IMR-90 (cell line): Measurements from ENCODE around the gene NRIP1. TPM values are rescaled to one million over a fixed set of nuclear protein-coding genes. Genes with fewer than 3 reads are reported as not detected.

Source experiments
- ATAC-seq: fragments of 200-7000 bp; cut with Tn5 transposase; 2 replicates; pipeline ENCODE4 v1.9.1; 2020; ENCODE audit warnings: low read depth, mild to moderate bottlenecking, moderate library complexity
- BruUV-seq: library from RNA; stranded (reverse); fragments of 400-500 nt; replicated peaks from 2 replicates; lab custom pipeline; 2021; lab: Mats Ljungman, UMichigan
- CTCF ChIA-PET: fragments of 300-600 bp; formaldehyde crosslinking; extraction: SDS; loops from one replicate; lab custom pipeline; 2021; ENCODE audit warnings: antibody characterized with exemption; lab: Yijun Ruan, JAX
- POLR2A ChIA-PET: fragments of 300-600 bp; sonication (Branson Sonifier 250); formaldehyde crosslinking; loops from one replicate; lab custom pipeline; 2022; ENCODE audit warnings: antibody characterized with exemption; ENCODE audit not compliant: unreplicated experiment; lab: Charles Lee
- DNase-seq: peaks from one replicate; pipeline ENCODE4 v3.0.0; 2013
- H2AFZ ChIP-seq: replicated peaks from 2 replicates; pipeline ENCODE3; 2013; ENCODE audit warnings: low read length, mild to moderate bottlenecking; ENCODE audit not compliant: poor library complexity
- H2AK5ac ChIP-seq: 2 replicates; pipeline ENCODE4 v1.6.1; 2013; ENCODE audit warnings: low read depth, low read length, inconsistent platforms
- H2AK9ac ChIP-seq: replicated peaks from 2 replicates; pipeline ENCODE3; 2013; ENCODE audit warnings: mild to moderate bottlenecking, low read depth, low read length, moderate library complexity; ENCODE audit not compliant: poor library complexity
- H2BK120ac ChIP-seq: 2 replicates; pipeline ENCODE4 v1.6.1; 2013; ENCODE audit warnings: low read depth, low read length, inconsistent platforms
- H2BK15ac ChIP-seq: 3 replicates; pipeline ENCODE4 v1.6.1; 2013; ENCODE audit warnings: low read depth, low read length, inconsistent platforms
- H2BK20ac ChIP-seq: 2 replicates; pipeline ENCODE4 v1.6.1; 2013; ENCODE audit warnings: low read depth, mild to moderate bottlenecking, inconsistent platforms, low read length, moderate library complexity
- H2BK5ac ChIP-seq: 2 replicates; pipeline ENCODE4 v1.6.1; 2013; ENCODE audit warnings: mild to moderate bottlenecking, low read depth, low read length, inconsistent platforms; ENCODE audit not compliant: poor library complexity, severe bottlenecking
- H3K14ac ChIP-seq: replicated peaks from 2 replicates; pipeline ENCODE4 v1.6.1; 2013; ENCODE audit warnings: low read depth, low read length, inconsistent platforms
- H3K18ac ChIP-seq: 2 replicates; pipeline ENCODE4 v1.6.1; 2013; ENCODE audit warnings: low read depth, low read length, control low read depth
- H3K23ac ChIP-seq: 2 replicates; pipeline ENCODE4 v1.6.1; 2013; ENCODE audit warnings: low read depth, low read length, inconsistent platforms
- H3K27ac ChIP-seq: 2 replicates; pipeline ENCODE4 v1.5.1; 2013; ENCODE audit warnings: mild to moderate bottlenecking, control low read depth, low read length; ENCODE audit not compliant: insufficient read depth
- H3K27me3 ChIP-seq: 2 replicates; pipeline ENCODE4 v1.6.1; 2013; ENCODE audit warnings: low read length; ENCODE audit not compliant: control insufficient read depth, insufficient read depth
- H3K36me3 ChIP-seq: 2 replicates; pipeline ENCODE4 v1.6.1; 2013; ENCODE audit warnings: low read length, mixed read lengths; ENCODE audit not compliant: control insufficient read depth, insufficient read depth
- H3K4ac ChIP-seq: 2 replicates; pipeline ENCODE4 v1.6.1; 2013; ENCODE audit warnings: low read depth, low read length, inconsistent platforms
- H3K4me1 ChIP-seq: 2 replicates; pipeline ENCODE4 v1.6.1; 2013; ENCODE audit warnings: low read length, mixed read lengths; ENCODE audit not compliant: control insufficient read depth, insufficient read depth
- H3K4me2 ChIP-seq: 2 replicates; pipeline ENCODE4 v1.6.1; 2013; ENCODE audit warnings: low read depth, mild to moderate bottlenecking, control low read depth, low read length, moderate library complexity
- H3K4me3 ChIP-seq: 2 replicates; pipeline ENCODE4 v1.5.1; 2013; ENCODE audit warnings: low read depth, mild to moderate bottlenecking, control low read depth, low read length, moderate library complexity; ENCODE audit not compliant: insufficient read depth
- H3K56ac ChIP-seq: 2 replicates; pipeline ENCODE4 v1.6.1; 2013; ENCODE audit warnings: low read length, inconsistent platforms; ENCODE audit not compliant: insufficient read depth; ENCODE audit errors: extremely low read depth
- H3K79me1 ChIP-seq, 2 experiments: 2 replicates each; pipeline ENCODE4 v1.6.1; 2013; ENCODE audit warnings: low read length in 2 of 2, inconsistent platforms in 1 of 2, low read depth in 1 of 2
- H3K9ac ChIP-seq: 2 replicates; pipeline ENCODE4 v1.6.1; 2013; ENCODE audit warnings: low read depth, low read length, control low read depth
- H3K9me1 ChIP-seq: 2 replicates; pipeline ENCODE4 v1.6.1; 2013; ENCODE audit warnings: low read length, inconsistent platforms; ENCODE audit not compliant: insufficient read depth
- H3K9me3 ChIP-seq: 2 replicates; pipeline ENCODE4 v1.6.1; 2013; ENCODE audit warnings: low read length; ENCODE audit not compliant: control insufficient read depth, insufficient read depth
- H4K20me1 ChIP-seq: 2 replicates; pipeline ENCODE4 v1.6.1; 2013; ENCODE audit warnings: low read length, inconsistent platforms; ENCODE audit not compliant: insufficient read depth
- H4K5ac ChIP-seq: 2 replicates; pipeline ENCODE4 v1.6.1; 2013; ENCODE audit warnings: mild to moderate bottlenecking, low read depth, low read length, control low read depth
- H4K8ac ChIP-seq, 2 experiments: 2 replicates each; pipeline ENCODE4 v1.6.1; 2013; ENCODE audit warnings: low read depth in 2 of 2, low read length in 2 of 2, control low read depth in 1 of 2, inconsistent platforms in 1 of 2
- H4K91ac ChIP-seq: 2 replicates; pipeline ENCODE4 v1.6.1; 2013; ENCODE audit warnings: low read depth, low read length, inconsistent platforms; ENCODE audit not compliant: insufficient read depth
- RFX5 ChIP-seq: IDR thresholded peaks from 2 replicates; pipeline ENCODE4 v1.8.0; 2012; ENCODE audit warnings: low read depth, mild to moderate bottlenecking, low read length, moderate library complexity
- WGBS, 2 experiments: methylation state at CpG; one replicate each; pipeline versions ENCODE4 v1.1.5 to v1.1.7; 2013; ENCODE audit warnings: missing lambda C conversion rate in 2 of 2; ENCODE audit not compliant: insufficient read length in 1 of 2; ENCODE audit errors: extremely low coverage in 2 of 2; 5-methylcytosine and 5-hydroxymethylcytosine counted together
- dilution Hi-C: fragments of 300-500 bp; cut with HindIII; formaldehyde crosslinking; loops from one replicate; pipeline ENCODE4 v1.14.3; 2018; ENCODE audit warnings: low sequenced_read_pairs; ENCODE audit not compliant: unreplicated experiment
- in situ Hi-C: fragments of 300-500 bp; cut with MboI; formaldehyde crosslinking; loops from 3 replicates; pipeline ENCODE4 v1.14.3; 2019; ENCODE audit warnings: low sequenced_read_pairs, inconsistent platforms, mixed read lengths
- intact Hi-C: fragments of 100-400 bp; cut with micrococcal nuclease; formaldehyde crosslinking; loops from 2 replicates; pipeline ENCODE4 v1.10.0; 2022
- polyA plus RNA-seq, 3 experiments: library from polyadenylated mRNA; depleted of rRNA; stranded (reverse); fragments of >200 nt; gene quantifications; 2 replicates each; pipeline ENCODE4 v1.2.3, GENCODE V29; 2012; ENCODE audit warnings: low replicate concordance in 1 of 3
- total RNA-seq: library from RNA; depleted of rRNA; stranded (reverse); fragments of >200 nt; gene quantifications from 2 replicates; pipeline ENCODE4 v1.2.3, GENCODE V29; 2012

The NRIP1 gene
- total and polyA plus RNA-seq, 2 of the 4 experiments (the other 2 are of a cell fraction) = 9.6 to 73.8 TPM

- POLR2A ChIA-PET = no interaction called here
- no peak for ATAC-seq
- no peak overlapping the region for H3K4me2 ChIP-seq
- no peak overlapping the region for H2BK5ac ChIP-seq
- no peak overlapping the region for H2AK9ac ChIP-seq
- no peak overlapping the region for H3K23ac ChIP-seq
- no peaks in the 10 kb centered on the region for H3K9me1 ChIP-seq
- no peak overlapping the region for H2BK20ac ChIP-seq
- intact Hi-C loops = no loop called here
- dilution Hi-C loops = no loop called here
- H3K36me3 ChIP-seq = no peaks in the 10 kb centered on the region
- no peaks in the 10 kb centered on the region for H3K4me1 ChIP-seq
- no peaks in the 10 kb centered on the region for H3K9me3 ChIP-seq
- H2AK5ac ChIP-seq = no peak overlapping the region
- no peak overlapping the region for H2BK120ac ChIP-seq
- H3K79me1 ChIP-seq = no peaks in the 10 kb centered on the region
- H3K4ac ChIP-seq = no peak overlapping the region
- no peak overlapping the region for H3K56ac ChIP-seq
- H3K9ac ChIP-seq = no peak overlapping the region
- H4K20me1 ChIP-seq = no peaks in the 10 kb centered on the region
- H4K5ac ChIP-seq = no peak overlapping the region
- no peak overlapping the region for H3K4me3 ChIP-seq
- in situ Hi-C loops = loop anchor here (25.0 kb wide), 1 partner anchor 689 kb away; the partner anchor contains the start of gene HSPA13
- CTCF ChIA-PET = no interaction called here
- H4K91ac ChIP-seq = no peak overlapping the region
- no peak overlapping the region for H2BK15ac ChIP-seq
- no TSS peak for BruUV-seq
- H3K27ac ChIP-seq = no peak overlapping the region
- DNase-seq = no peak
- no peak overlapping the region for H2AFZ ChIP-seq
- no peak overlapping the region for H4K8ac ChIP-seq
- no peak for TF ChIP-seq RFX5
- peaks cover 4% of the 10 kb centered on the region for H3K27me3 ChIP-seq
- no peak overlapping the region for H3K14ac ChIP-seq
- no peak overlapping the region for H3K18ac ChIP-seq
- no CpG with 5 or more reads among the region's 2 CpGs for WGBS, 2 experiments
Measured at GRCh38 chr21:15076730-15077129, 11.9 kb upstream of the NRIP1 start.
